ENCODE data around the gene FRA10AC1. TPM values are rescaled to one million over a fixed set of nuclear protein-coding genes. Genes with fewer than 3 reads are reported as not detected.

The FRA10AC1 gene
- total and polyA plus RNA-seq, 2 experiments from 2014 or later: 7.6 to 17.0 TPM

GRCh38 chr10:93726024-93726423, 23.6 kb upstream of the FRA10AC1 start:
- Histone ChIP-seq H3K4me1 (ENCODE audit: insufficient read depth) (no peaks in the 10 kb centered on the region), H3K4me3 (no peak overlapping the region), H3F3A (ENCODE audit: insufficient read depth) (no peaks in the 10 kb centered on the region), H3K27ac (no peak overlapping the region), H3K9me2 (ENCODE audit: insufficient read depth) (no peaks in the 10 kb centered on the region), H3K4me2 (ENCODE audit: unreplicated experiment) (no peak overlapping the region), H3K9me3 (ENCODE audit: low read depth) (no peaks in the 10 kb centered on the region), H4K20me1 (ENCODE audit: insufficient read depth) (no peaks in the 10 kb centered on the region), H3K36me3 (ENCODE audit: low read depth) (no peaks in the 10 kb centered on the region), H2AFZ (no peak overlapping the region), H3K9ac (no peak overlapping the region), H3K27me3 (replicated peaks; ENCODE audit: insufficient read depth) (peaks cover 42% of the 10 kb centered on the region), H3K79me2 (ENCODE audit: insufficient read depth) (no peaks in the 10 kb centered on the region)
- 23 to 29% methylated on average over 1 of the region's 1 CpG for WGBS, 2 experiments (ENCODE audit: low coverage in 1 of 2, low lambda C conversion rate in 2 of 2, missing lambda C conversion rate in 2 of 2)
- in situ Hi-C loops (cut with MboI): no loop called here
- DNase-seq: no peak
- TF ChIP-seq EZH2phosphoT487 (IDR thresholded peaks at IDR 0.05; ENCODE audit: insufficient read depth, low read depth): no peak
- no peak for TF ChIP-seq EZH2 (IDR thresholded peaks at IDR 0.05; ENCODE audit: insufficient read depth, poor library complexity, severe bottlenecking)

DNA sequence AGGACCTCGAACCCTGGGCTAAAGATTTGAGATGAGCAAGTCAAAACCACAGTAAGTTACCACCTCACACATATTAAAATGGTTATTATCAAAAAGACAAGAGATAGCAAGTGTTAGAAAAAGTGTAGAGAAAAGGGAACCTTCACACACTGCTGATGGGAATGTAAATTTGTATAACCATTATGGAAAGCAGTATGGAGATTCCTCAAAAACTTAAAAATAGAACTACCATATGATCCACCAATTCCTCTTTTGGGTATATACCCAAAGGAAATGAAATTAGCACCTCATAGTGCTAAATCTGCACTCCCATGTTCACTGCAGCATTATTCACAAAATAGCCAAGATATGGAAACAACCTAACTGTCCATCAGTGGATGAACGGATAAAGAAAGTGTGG, 20.8 kb upstream of the FRA10AC1 start:
- Histone ChIP-seq H3K4me3 (no peak overlapping the region), H3K36me3 (ENCODE audit: low read depth) (no peaks in the 10 kb centered on the region), H3K4me1 (ENCODE audit: insufficient read depth) (no peaks in the 10 kb centered on the region), H3K79me2 (ENCODE audit: insufficient read depth) (no peaks in the 10 kb centered on the region), H3K4me2 (ENCODE audit: unreplicated experiment) (no peak overlapping the region), H4K20me1 (ENCODE audit: insufficient read depth) (no peaks in the 10 kb centered on the region), H3K27ac (no peak overlapping the region), H3F3A (ENCODE audit: insufficient read depth) (no peaks in the 10 kb centered on the region), H3K9me3 (ENCODE audit: low read depth) (no peaks in the 10 kb centered on the region), H3K9me2 (ENCODE audit: insufficient read depth) (no peaks in the 10 kb centered on the region), H3K9ac (no peak overlapping the region), H3K27me3 (replicated peaks; ENCODE audit: insufficient read depth) (peaks cover 31% of the 10 kb centered on the region), H2AFZ (no peak overlapping the region)
- in situ Hi-C loops (cut with MboI): no loop called here
- TF ChIP-seq EZH2 (IDR thresholded peaks at IDR 0.05; ENCODE audit: insufficient read depth, poor library complexity, severe bottlenecking) (no peak), EZH2phosphoT487 (IDR thresholded peaks at IDR 0.05; ENCODE audit: insufficient read depth, low read depth) (no peak)
- no peak for DNase-seq
- WGBS, 2 experiments (ENCODE audit: low coverage in 1 of 2, low lambda C conversion rate in 2 of 2, missing lambda C conversion rate in 2 of 2): 34 to 35% methylated on average over 2 of the region's 2 CpGs

DNA sequence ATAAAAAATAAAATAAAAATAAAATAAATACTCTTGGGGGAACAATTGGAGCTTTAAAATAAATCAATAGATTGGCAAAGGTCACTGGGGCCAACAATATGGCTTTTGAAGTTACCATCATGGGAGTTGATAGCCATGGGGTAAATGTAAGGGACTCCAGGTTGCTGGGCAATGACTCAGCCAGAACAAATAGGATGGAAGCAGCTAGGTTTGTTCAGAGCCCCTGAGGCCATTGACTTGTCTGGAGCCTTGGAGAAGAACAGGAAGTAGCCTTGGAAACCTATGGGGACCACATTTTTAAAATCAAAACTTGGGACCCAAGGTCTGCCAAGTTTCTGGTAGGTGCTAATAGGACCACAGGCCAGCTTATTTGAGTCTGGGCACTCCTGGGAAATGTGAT, 20.2 kb upstream of the FRA10AC1 start:
- Histone ChIP-seq H4K20me1 (ENCODE audit: insufficient read depth) (no peaks in the 10 kb centered on the region), H3K4me2 (ENCODE audit: unreplicated experiment) (no peak overlapping the region), H3K4me1 (ENCODE audit: insufficient read depth) (no peaks in the 10 kb centered on the region), H3K4me3 (no peak overlapping the region), H2AFZ (no peak overlapping the region), H3K27ac (no peak overlapping the region), H3K79me2 (ENCODE audit: insufficient read depth) (no peaks in the 10 kb centered on the region), H3K36me3 (ENCODE audit: low read depth) (no peaks in the 10 kb centered on the region), H3K27me3 (replicated peaks; ENCODE audit: insufficient read depth) (peaks cover 28% of the 10 kb centered on the region), H3K9me2 (ENCODE audit: insufficient read depth) (no peaks in the 10 kb centered on the region), H3F3A (ENCODE audit: insufficient read depth) (no peaks in the 10 kb centered on the region), H3K9me3 (ENCODE audit: low read depth) (no peaks in the 10 kb centered on the region), H3K9ac (no peak overlapping the region)
- DNase-seq: no peak
- TF ChIP-seq EZH2phosphoT487 (IDR thresholded peaks at IDR 0.05; ENCODE audit: insufficient read depth, low read depth): no peak
- no peak for TF ChIP-seq EZH2 (IDR thresholded peaks at IDR 0.05; ENCODE audit: insufficient read depth, poor library complexity, severe bottlenecking)
- in situ Hi-C loops (cut with MboI): no loop called here

DNA sequence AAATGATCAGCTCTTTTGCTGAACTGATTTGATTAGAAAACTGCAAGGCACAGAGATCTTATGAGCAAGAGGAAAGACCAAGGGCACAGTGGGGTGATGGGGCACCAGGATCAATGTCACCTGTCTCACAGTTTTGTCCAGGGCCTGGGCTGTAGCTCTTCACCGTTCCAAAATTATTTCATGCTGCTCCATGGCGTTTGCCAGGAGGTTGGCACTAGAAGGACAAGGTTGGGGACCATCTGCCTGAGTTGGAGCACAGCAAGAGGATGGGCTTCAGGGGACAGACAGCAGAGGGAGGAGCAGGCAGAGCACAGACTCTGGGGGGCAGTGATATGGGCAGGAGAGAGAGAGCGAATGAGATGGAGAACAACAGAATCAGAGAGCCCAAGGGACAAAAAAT, 17.5 kb upstream of the FRA10AC1 start:
- DNase-seq: no peak

More for the DNA sequence above, 17.5 kb upstream of the FRA10AC1 start:
- Histone ChIP-seq H3K4me1 (ENCODE audit: insufficient read depth) (no peaks in the 10 kb centered on the region), H3K27me3 (replicated peaks; ENCODE audit: insufficient read depth) (0 out of 2 replicates have a peak, but pooled peaks cover 8% of the 10 kb centered on the region), H3K36me3 (ENCODE audit: low read depth) (no peaks in the 10 kb centered on the region), H3K4me3 (no peak overlapping the region), H3K9ac (no peak overlapping the region), H3K9me2 (ENCODE audit: insufficient read depth) (no peaks in the 10 kb centered on the region), H3K79me2 (ENCODE audit: insufficient read depth) (no peaks in the 10 kb centered on the region), H3F3A (ENCODE audit: insufficient read depth) (no peaks in the 10 kb centered on the region), H3K4me2 (ENCODE audit: unreplicated experiment) (no peak overlapping the region), H2AFZ (no peak overlapping the region), H3K27ac (no peak overlapping the region), H3K9me3 (ENCODE audit: low read depth) (no peaks in the 10 kb centered on the region), H4K20me1 (ENCODE audit: insufficient read depth) (no peaks in the 10 kb centered on the region)
- TF ChIP-seq EZH2phosphoT487 (IDR thresholded peaks at IDR 0.05; ENCODE audit: insufficient read depth, low read depth) (no peak), EZH2 (IDR thresholded peaks at IDR 0.05; ENCODE audit: insufficient read depth, poor library complexity, severe bottlenecking) (no peak)
- WGBS, 2 experiments (ENCODE audit: low coverage in 1 of 2, low lambda C conversion rate in 2 of 2, missing lambda C conversion rate in 2 of 2): 28 to 47% methylated on average over 3 of the region's 3 CpGs
- in situ Hi-C loops (cut with MboI): no loop called here

Data from GM23248 (cell line).